ENCODE data around the gene PDCD1LG2.

GRCh38 chr9:5512658-5513452 lies 2.5 kb downstream of the PDCD1LG2 start:
- TF ChIP-seq EZH2 (IDR thresholded peaks at IDR 0.05; ENCODE audit: low read depth, unreplicated experiment) (no peak), CTCF (conservative IDR thresholded peaks at IDR 0.05; ENCODE audit: low read depth in 2 of 2) (no peak), ETS1 (IDR thresholded peaks at IDR 0.05) (no peak), REST (IDR thresholded peaks at IDR 0.05; ENCODE audit: unreplicated experiment) (no peak)

All from GM23338 (cell line).